Tibial nerve (tissue), 4 donors: ENCODE measurements around the gene ANXA8. TPM values are rescaled to one million over a fixed set of nuclear protein-coding genes. Genes with fewer than 3 reads are reported as not detected.

ENCODE experiments used
- DNase-seq, 2 donors: peaks; one replicate each; pipeline ENCODE4 v3.0.0-alpha.2; 2019; ENCODE audit warnings: low spot score in 2 of 2
- H3K27ac ChIP-seq, 4 donors: fragments of 200-600 bp; sonication (generic) in 3 of 4; one replicate each; pipeline ENCODE4 v1.5.1; 2017 to 2019; ENCODE audit warnings: mild to moderate bottlenecking in 1 of 4
- H3K27me3 ChIP-seq, 2 donors: fragments of 200-600 bp; sonication (generic) in 1 of 2; one replicate each; pipeline versions ENCODE4 v1.5.1 to v1.6.0; 2017 to 2019
- H3K36me3 ChIP-seq, 3 donors: fragments of 200-600 bp; sonication (generic); one replicate each; pipeline ENCODE4 v1.5.1; 2018 to 2019
- H3K4me1 ChIP-seq, 4 donors: fragments of 200-600 bp; sonication (generic) in 3 of 4; one replicate each; pipeline ENCODE4 v1.5.1; 2017 to 2019
- H3K4me3 ChIP-seq, 4 donors: fragments of 200-600 bp; sonication (generic) in 3 of 4; one replicate each; pipeline ENCODE4 v1.5.1; 2017 to 2019; ENCODE audit warnings: mild to moderate bottlenecking in 1 of 4, moderate library complexity in 1 of 4
- H3K9me3 ChIP-seq, 4 donors: fragments of 200-600 bp; sonication (generic) in 3 of 4; one replicate each; pipeline ENCODE4 v1.5.1; 2017 to 2019
- CTCF ChIP-seq, 5 experiments: fragments of 200-600 bp in 3 of 5; fragments of 450-650 bp in 2 of 5; sonication (generic) in 3 of 5; IDR thresholded peaks; one replicate each; pipeline ENCODE4 v1.5.1; 2016 to 2019; ENCODE audit warnings: antibody characterized with exemption in 5 of 5, mild to moderate bottlenecking in 3 of 5, moderate library complexity in 2 of 5
- EP300 ChIP-seq, 2 donors: sonication (generic); formaldehyde crosslinking; IDR thresholded peaks; one replicate each; pipeline ENCODE4 v1.6.1; 2017; ENCODE audit warnings: antibody characterized with exemption in 2 of 2, mild to moderate bottlenecking in 1 of 2
- POLR2A ChIP-seq, 2 donors: fragments of 450-650 bp; IDR thresholded peaks; one replicate each; pipeline ENCODE4 v1.6.1; 2017; ENCODE audit warnings: antibody characterized with exemption in 2 of 2, mild to moderate bottlenecking in 2 of 2, moderate library complexity in 2 of 2
- WGBS, 2 donors: methylation state at CpG; one replicate each; pipeline ENCODE4 v1.1.5; 2018; 5-methylcytosine and 5-hydroxymethylcytosine counted together
- total RNA-seq, 4 donors: library from RNA; depleted of rRNA; stranded (reverse); fragments of >200 nt; gene quantifications; one replicate each; pipeline ENCODE4 v1.1.0, GENCODE V29; 2016

The ANXA8 gene
- total RNA-seq, 4 donors from 2014 or later, result 0.30 to 9.8 (median 4.2) TPM

- Histone ChIP-seq H3K27ac (no peak overlapping the region), H3K4me1 (no peaks in the 10 kb centered on the region), H3K36me3 (no peaks in the 10 kb centered on the region), H3K9me3 (peaks cover 0 to 36% (median 6%) of the 10 kb centered on the region in 4 donors), H3K4me3 (no peak overlapping the region), H3K27me3 (no peaks in the 10 kb centered on the region)
- no peak for TF ChIP-seq POLR2A (IDR thresholded peaks at IDR 0.05)
- TF ChIP-seq CTCF (IDR thresholded peaks at IDR 0.05), result no peak
- no peak for TF ChIP-seq EP300 (IDR thresholded peaks at IDR 0.05)
- no peak for DNase-seq
- WGBS, 2 donors, result 75 to 88% methylated on average over 1 to 2 of the region's 2 CpGs
Observed at GRCh38 chr10:47443145-47443544, 40.8 kb downstream of the ANXA8 start.

GRCh38 chr10:47442351-47442750 lies 41.6 kb downstream of the ANXA8 start:
- no peak for DNase-seq
- Histone ChIP-seq H3K4me3 (no peak overlapping the region), H3K27ac (no peak overlapping the region), H3K36me3 (no peaks in the 10 kb centered on the region), H3K27me3 (no peaks in the 10 kb centered on the region), H3K9me3 (peaks cover 0 to 43% (median 6%) of the 10 kb centered on the region in 4 donors), H3K4me1 (no peaks in the 10 kb centered on the region)
- no peak for TF ChIP-seq POLR2A (IDR thresholded peaks at IDR 0.05)
- no peak for TF ChIP-seq EP300 (IDR thresholded peaks at IDR 0.05)
- TF ChIP-seq CTCF (IDR thresholded peaks at IDR 0.05), result no peak
- WGBS, 2 donors, result 86 to 87% methylated on average over 5 of the region's 5 CpGs

- Histone ChIP-seq H3K27me3 (no peaks in the 10 kb centered on the region), H3K9me3 (peaks cover 0 to 47% (median 6%) of the 10 kb centered on the region in 4 donors), H3K27ac (no peak overlapping the region), H3K4me3 (no peak overlapping the region), H3K36me3 (no peaks in the 10 kb centered on the region), H3K4me1 (no peaks in the 10 kb centered on the region)
- no peak for TF ChIP-seq POLR2A (IDR thresholded peaks at IDR 0.05)
- TF ChIP-seq EP300 (IDR thresholded peaks at IDR 0.05), result no peak
- TF ChIP-seq CTCF (IDR thresholded peaks at IDR 0.05), result no peak
- no peak for DNase-seq
- WGBS, 2 donors, result 73 to 74% methylated on average over 4 of the region's 4 CpGs
Observed at GRCh38 chr10:47441938-47442337, 42.0 kb downstream of the ANXA8 start.

- H3K36me3 ChIP-seq, result no peaks in the 10 kb centered on the region
- H3K9me3 ChIP-seq, result peaks cover 0 to 33% (median under 1%) of the 10 kb centered on the region in 4 donors
- H3K27me3 ChIP-seq, result no peaks in the 10 kb centered on the region
- TF ChIP-seq POLR2A (IDR thresholded peaks at IDR 0.05), result no peak
- TF ChIP-seq EP300 (IDR thresholded peaks at IDR 0.05), result no peak
- TF ChIP-seq CTCF (IDR thresholded peaks at IDR 0.05), result no peak
- 90 to 92% methylated on average over 4 of the region's 4 CpGs for WGBS, 2 donors
- H3K4me1 ChIP-seq, result no peaks in the 10 kb centered on the region
- no peak for DNase-seq
- H3K27ac ChIP-seq, result no peak overlapping the region
- H3K4me3 ChIP-seq, result no peak overlapping the region
Observed at GRCh38 chr10:47440207-47440606, 43.7 kb downstream of the ANXA8 start.

GRCh38 chr10:47438857-47439474 lies 44.9 kb downstream of the ANXA8 start:
- no peaks in the 10 kb centered on the region for H3K27me3 ChIP-seq
- H3K4me1 ChIP-seq, result no peaks in the 10 kb centered on the region
- 45 to 52% methylated on average over 6 of the region's 6 CpGs for WGBS, 2 donors
- no peak overlapping the region for H3K27ac ChIP-seq
- H3K4me3 ChIP-seq, result no peak overlapping the region
- no peaks in the 10 kb centered on the region for H3K36me3 ChIP-seq
- peaks cover 0 to 33% (median 0%) of the 10 kb centered on the region in 4 donors for H3K9me3 ChIP-seq
- no peak for DNase-seq
- TF ChIP-seq POLR2A (IDR thresholded peaks at IDR 0.05) (no peak), EP300 (IDR thresholded peaks at IDR 0.05) (no peak), CTCF (IDR thresholded peaks at IDR 0.05) (peak in 1 of 5 experiments; percentile 8)
